ENCODE measurements around the gene FER. TPM values are rescaled to one million over a fixed set of nuclear protein-coding genes. Genes with fewer than 3 reads are reported as not detected.

Gene FER
- polyA plus RNA-seq, 1 donor (not counting 4 experiments of a cell fraction or from before 2014, with no cell fraction given): 17.1 TPM

DNA sequence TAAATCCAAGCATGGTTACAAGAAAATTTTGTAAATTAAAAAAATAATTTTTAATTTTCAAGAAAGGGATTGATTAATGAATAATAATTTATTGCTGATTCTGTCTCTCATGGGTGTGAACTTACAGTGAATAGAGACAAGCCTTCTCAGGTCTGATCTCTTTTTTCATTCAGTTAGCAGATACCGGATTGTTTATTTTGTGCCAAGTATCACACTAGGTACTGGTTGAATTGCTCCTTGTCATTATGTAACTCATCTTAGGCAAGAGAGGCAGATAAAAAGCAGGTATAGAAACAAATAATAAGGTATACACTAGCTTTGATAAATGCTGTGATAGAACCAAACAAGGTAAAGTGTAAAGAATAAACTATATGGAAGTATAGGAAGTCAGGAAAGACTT is 378.8 kb downstream of the FER start:
- DNase-seq (ENCODE audit: low read depth, low spot score) (no peak), FAIRE-seq (no peak)
- no peaks in the 10 kb centered on the region for H3K79me2 ChIP-seq (ENCODE audit: control insufficient read depth, insufficient read depth, low read length)
- no peaks in the 10 kb centered on the region for H3K9me1 ChIP-seq (ENCODE audit: control insufficient read depth, extremely low read depth, insufficient read depth, low read length)
- no peaks in the 10 kb centered on the region for H3K9me3 ChIP-seq (ENCODE audit: control insufficient read depth, low read depth, low read length)
- dilution Hi-C loops (cut with MboI; ENCODE audit: extremely low pct_ligation_motif_present, low sequenced_read_pairs): no loop called here
- no peak overlapping the region for H3K4me2 ChIP-seq (ENCODE audit: control insufficient read depth, extremely low read depth, insufficient read depth, low read depth, low read length)
- no peaks in the 10 kb centered on the region for H3K27me3 ChIP-seq (ENCODE audit: control insufficient read depth, extremely low read depth, insufficient read depth, low read length)
- H3K36me3 ChIP-seq (ENCODE audit: control insufficient read depth in 2 of 2, extremely low read depth in 1 of 2, insufficient read depth in 2 of 2, low read length in 2 of 2): no peaks in the 10 kb centered on the region
- H3K9ac ChIP-seq (ENCODE audit: control insufficient read depth, extremely low read depth, insufficient read depth, low read length): no peak overlapping the region
- H3K4me1 ChIP-seq (ENCODE audit: control insufficient read depth, extremely low read depth, insufficient read depth, low read length): no peaks in the 10 kb centered on the region
- H3K4me3 ChIP-seq (ENCODE audit: control insufficient read depth in 2 of 3, extremely low read depth in 1 of 3, insufficient read depth in 2 of 3, low read depth in 1 of 3, low read length in 3 of 3): no peak overlapping the region
- no peak overlapping the region for H3K27ac ChIP-seq (ENCODE audit: control insufficient read depth, insufficient read depth, low read length)
- TF ChIP-seq EZH2 (IDR thresholded peaks at IDR 0.05; ENCODE audit: low read length): no peak
- TF ChIP-seq, protein P1, sequence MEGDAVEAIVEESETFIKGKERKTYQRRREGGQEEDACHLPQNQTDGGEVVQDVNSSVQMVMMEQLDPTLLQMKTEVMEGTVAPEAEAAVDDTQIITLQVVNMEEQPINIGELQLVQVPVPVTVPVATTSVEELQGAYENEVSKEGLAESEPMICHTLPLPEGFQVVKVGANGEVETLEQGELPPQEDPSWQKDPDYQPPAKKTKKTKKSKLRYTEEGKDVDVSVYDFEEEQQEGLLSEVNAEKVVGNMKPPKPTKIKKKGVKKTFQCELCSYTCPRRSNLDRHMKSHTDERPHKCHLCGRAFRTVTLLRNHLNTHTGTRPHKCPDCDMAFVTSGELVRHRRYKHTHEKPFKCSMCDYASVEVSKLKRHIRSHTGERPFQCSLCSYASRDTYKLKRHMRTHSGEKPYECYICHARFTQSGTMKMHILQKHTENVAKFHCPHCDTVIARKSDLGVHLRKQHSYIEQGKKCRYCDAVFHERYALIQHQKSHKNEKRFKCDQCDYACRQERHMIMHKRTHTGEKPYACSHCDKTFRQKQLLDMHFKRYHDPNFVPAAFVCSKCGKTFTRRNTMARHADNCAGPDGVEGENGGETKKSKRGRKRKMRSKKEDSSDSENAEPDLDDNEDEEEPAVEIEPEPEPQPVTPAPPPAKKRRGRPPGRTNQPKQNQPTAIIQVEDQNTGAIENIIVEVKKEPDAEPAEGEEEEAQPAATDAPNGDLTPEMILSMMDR (optimal IDR thresholded peaks at IDR 0.05 in 1 of 3, IDR thresholded peaks at IDR 0.05 in 1 of 3, conservative IDR thresholded peaks at IDR 0.05 in 1 of 3; ENCODE audit: extremely low read depth in 1 of 3, insufficient read depth in 2 of 3, low read length in 3 of 3): no peak
- no peaks in the 10 kb centered on the region for H4K20me1 ChIP-seq (ENCODE audit: control insufficient read depth, extremely low read depth, insufficient read depth, low read length)
- no peak overlapping the region for H2AFZ ChIP-seq (ENCODE audit: control insufficient read depth, low read length)

DNA sequence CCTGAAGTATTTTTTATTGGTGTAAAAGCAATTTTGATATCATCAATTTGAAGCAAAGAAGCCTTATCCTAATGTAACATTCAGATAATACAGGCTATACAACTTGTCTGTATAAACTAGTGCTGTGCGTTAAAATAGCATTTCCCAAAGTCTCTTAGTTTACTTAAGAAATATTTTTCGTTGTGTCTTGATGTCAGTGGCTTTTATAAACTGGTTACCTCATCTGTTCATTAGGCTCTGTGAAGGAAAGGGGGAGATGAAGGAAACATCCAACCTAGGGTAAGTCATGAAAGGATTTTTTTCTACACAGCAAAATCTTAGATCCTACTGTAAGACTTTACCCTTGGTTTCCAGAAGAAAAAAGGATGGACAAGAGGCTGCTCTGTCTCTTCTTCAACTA is 389.2 kb downstream of the FER start:
- H3K4me3 ChIP-seq (ENCODE audit: control insufficient read depth in 2 of 3, extremely low read depth in 1 of 3, insufficient read depth in 2 of 3, low read depth in 1 of 3, low read length in 3 of 3): no peak overlapping the region
- FAIRE-seq (no peak), DNase-seq (ENCODE audit: low read depth, low spot score) (no peak)
- H3K9ac ChIP-seq (ENCODE audit: control insufficient read depth, extremely low read depth, insufficient read depth, low read length): no peak overlapping the region
- no peaks in the 10 kb centered on the region for H3K4me1 ChIP-seq (ENCODE audit: control insufficient read depth, extremely low read depth, insufficient read depth, low read length)
- H3K79me2 ChIP-seq (ENCODE audit: control insufficient read depth, insufficient read depth, low read length): no peaks in the 10 kb centered on the region
- H3K4me2 ChIP-seq (ENCODE audit: control insufficient read depth, extremely low read depth, insufficient read depth, low read depth, low read length): no peak overlapping the region
- H3K27me3 ChIP-seq (ENCODE audit: control insufficient read depth, extremely low read depth, insufficient read depth, low read length): no peaks in the 10 kb centered on the region
- H3K36me3 ChIP-seq (ENCODE audit: control insufficient read depth in 2 of 2, extremely low read depth in 1 of 2, insufficient read depth in 2 of 2, low read length in 2 of 2): no peaks in the 10 kb centered on the region
- H4K20me1 ChIP-seq (ENCODE audit: control insufficient read depth, extremely low read depth, insufficient read depth, low read length): no peaks in the 10 kb centered on the region
- dilution Hi-C loops (cut with MboI; ENCODE audit: extremely low pct_ligation_motif_present, low sequenced_read_pairs): no loop called here
- no peaks in the 10 kb centered on the region for H3K9me3 ChIP-seq (ENCODE audit: control insufficient read depth, low read depth, low read length)
- H2AFZ ChIP-seq (ENCODE audit: control insufficient read depth, low read length): no peak overlapping the region
- TF ChIP-seq EZH2 (IDR thresholded peaks at IDR 0.05; ENCODE audit: low read length): no peak
- TF ChIP-seq, protein P1 (optimal IDR thresholded peaks at IDR 0.05 in 1 of 3, IDR thresholded peaks at IDR 0.05 in 1 of 3, conservative IDR thresholded peaks at IDR 0.05 in 1 of 3; ENCODE audit: extremely low read depth in 1 of 3, insufficient read depth in 2 of 3, low read length in 3 of 3): no peak
- H3K9me1 ChIP-seq (ENCODE audit: control insufficient read depth, extremely low read depth, insufficient read depth, low read length): no peaks in the 10 kb centered on the region
- H3K27ac ChIP-seq (ENCODE audit: control insufficient read depth, insufficient read depth, low read length): no peak overlapping the region

All from keratinocyte (primary cell).